ENCODE results near the gene FZD8.

Gene FZD8

DNA sequence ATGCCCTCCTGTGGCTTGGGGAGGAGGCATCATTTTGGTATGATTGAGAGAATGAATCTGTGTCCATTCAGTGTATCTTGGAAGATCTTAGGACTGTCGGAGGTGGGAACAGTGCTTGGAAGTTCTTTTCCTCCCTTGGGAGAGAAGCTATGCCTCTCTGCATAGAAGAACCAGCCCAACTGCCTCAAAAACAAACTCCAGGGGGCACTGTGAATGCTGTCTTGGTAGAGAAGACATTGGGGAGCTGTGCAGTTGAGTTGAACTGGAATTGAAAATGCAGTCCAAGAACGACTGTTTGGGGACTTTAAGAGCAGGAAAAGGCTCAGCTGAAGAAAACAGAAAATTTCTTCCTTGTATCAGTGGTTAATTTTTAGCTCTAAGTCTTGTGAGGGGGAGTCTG, 41.9 kb downstream of the FZD8 start:
- DNase-seq = no peak

DNA sequence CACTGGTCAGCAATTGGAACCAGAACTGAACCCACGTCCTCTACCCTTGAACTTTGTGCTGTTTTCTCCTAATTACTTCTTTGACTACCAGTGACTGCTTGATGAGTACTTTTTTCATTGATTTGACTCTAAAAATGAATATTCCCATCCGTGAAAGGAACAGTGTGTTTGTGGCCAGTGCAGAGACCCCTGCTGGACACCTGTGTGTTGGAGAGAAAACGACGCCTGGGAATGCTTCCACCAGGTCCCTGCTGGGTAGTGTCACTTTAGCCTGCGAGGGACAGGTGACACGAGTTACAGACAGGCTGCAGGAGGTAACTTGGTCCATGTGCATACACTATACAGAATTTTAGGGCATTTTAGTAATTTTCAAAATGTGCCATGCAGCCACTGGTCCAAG, 43.7 kb downstream of the FZD8 start:
- no peak for DNase-seq

GRCh38 chr10:35595106-35595505, 47.0 kb downstream of the FZD8 start:
- DNase-seq = no peak

DNA sequence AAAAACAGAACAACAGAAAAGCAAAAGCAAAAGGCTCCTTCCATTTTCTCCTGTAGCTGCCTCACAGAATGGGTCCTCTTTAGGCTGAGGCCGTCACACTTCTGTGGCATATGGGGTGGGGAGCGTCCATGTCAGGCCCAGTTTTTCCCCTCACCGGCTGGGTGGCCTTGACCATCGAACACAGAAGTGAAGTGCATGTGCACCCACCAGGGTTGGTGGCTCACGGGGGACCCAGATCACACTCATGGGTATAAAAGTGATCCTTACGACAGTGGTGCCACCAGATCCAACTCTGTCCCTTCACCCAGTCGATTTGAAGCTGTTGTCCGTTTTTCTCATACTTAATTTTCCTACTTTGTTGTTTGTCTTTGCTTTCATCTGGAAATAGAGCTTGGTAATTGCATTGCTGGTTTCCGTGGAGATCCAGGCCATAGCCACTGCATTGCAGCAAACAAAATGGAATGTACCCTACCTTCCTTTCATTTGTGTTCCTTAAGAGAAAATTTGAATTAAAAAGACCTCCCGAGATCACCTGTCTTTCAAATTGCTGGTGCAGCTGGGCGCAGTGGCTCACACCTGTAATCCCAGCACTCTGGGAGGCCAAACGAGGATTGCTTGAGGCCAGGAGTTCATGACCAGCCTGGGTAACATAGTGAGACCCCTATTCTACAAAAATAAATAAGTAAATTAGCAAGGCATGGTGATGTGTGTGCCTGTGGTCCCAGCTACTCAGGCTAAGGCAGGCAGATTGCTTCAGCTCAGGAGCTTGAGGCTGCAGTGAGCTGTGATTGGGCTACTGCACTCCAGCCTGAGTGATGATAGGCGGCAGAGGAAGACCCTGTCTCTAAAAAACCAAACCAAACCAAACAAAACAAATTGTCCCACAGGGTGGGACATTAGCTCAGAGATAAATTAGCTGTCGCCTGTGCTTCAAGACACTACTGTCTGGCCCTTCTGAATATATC, 47.7 kb downstream of the FZD8 start:
- no peak for DNase-seq

GRCh38 chr10:35592441-35592840, 49.7 kb downstream of the FZD8 start:
- DNase-seq = no peak

DNA sequence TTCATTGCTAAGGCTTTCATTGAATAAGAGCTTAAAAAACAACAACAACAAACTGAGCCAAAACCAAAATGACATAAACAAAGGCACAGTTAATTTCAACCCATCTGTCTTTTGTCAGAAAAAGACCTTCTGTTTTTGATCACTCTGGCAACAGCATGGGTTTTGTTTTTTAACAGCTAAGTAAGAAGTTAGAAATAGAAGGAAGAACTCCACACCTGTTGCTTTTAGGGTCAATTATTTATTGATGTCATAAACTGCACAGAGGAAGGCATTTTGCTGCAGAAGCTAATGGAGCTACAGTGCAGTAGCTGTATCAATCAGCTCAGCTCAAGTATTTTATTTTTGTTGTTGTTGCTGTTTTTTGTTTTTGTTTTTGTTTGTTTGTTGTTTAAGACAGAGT, 53.3 kb downstream of the FZD8 start:
- DNase-seq = no peak
